BLaER1 (cell line): ENCODE data around the gene STPG4.

Experiments
- H3K27ac ChIP-seq: shearing (Covaris generic); formaldehyde crosslinking; 2 replicates; pipeline ENCODE4 v1.8.1; 2022
- H3K27me3 ChIP-seq: shearing (Covaris generic); formaldehyde crosslinking; 2 replicates; pipeline ENCODE4 v1.8.1; 2022
- H3K36me3 ChIP-seq: shearing (Covaris generic); formaldehyde crosslinking; 2 replicates; pipeline ENCODE4 v1.8.1; 2022
- H3K4me1 ChIP-seq: shearing (Covaris generic); formaldehyde crosslinking; 2 replicates; pipeline ENCODE4 v1.8.1; 2022
- H3K4me2 ChIP-seq: shearing (Covaris generic); formaldehyde crosslinking; 2 replicates; pipeline ENCODE4 v1.8.1; 2022
- H3K4me3 ChIP-seq: shearing (Covaris generic); formaldehyde crosslinking; 2 replicates; pipeline ENCODE4 v1.8.1; 2022
- H3K9ac ChIP-seq: shearing (Covaris generic); formaldehyde crosslinking; 2 replicates; pipeline ENCODE4 v1.8.1; 2022
- H3K9me3 ChIP-seq: shearing (Covaris generic); formaldehyde crosslinking; 2 replicates; pipeline ENCODE4 v1.8.1; 2022
- H4K20me1 ChIP-seq: shearing (Covaris generic); formaldehyde crosslinking; 2 replicates; pipeline ENCODE4 v1.8.1; 2022
- Cebpa-rat ChIP-seq: shearing (Covaris generic); IDR thresholded peaks from 2 replicates; pipeline ENCODE4 v1.8.1; 2022

The STPG4 gene

DNA sequence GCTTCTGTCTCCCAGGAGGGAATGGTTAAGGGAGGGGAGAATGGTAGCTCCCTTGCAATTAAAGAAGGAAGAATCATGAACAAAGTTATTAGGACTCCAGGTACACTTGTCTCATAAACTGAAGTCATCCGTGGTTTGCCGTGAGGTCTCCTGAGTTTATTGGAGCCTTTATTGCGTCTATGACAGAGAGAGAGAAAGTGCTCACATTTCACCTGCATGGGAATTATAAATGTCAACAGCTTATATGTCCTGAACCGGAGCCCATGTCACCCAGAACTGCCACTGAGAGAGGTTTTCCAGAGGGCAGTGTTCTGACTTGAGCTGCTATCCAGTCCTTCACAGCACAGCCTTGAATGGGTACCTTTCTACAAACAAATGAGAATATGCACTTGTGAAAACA lies 104.3 kb downstream of the STPG4 start:
- Histone ChIP-seq H3K9me3 (no peaks in the 10 kb centered on the region), H3K36me3 (peaks cover 100% of the 10 kb centered on the region), H3K27me3 (no peaks in the 10 kb centered on the region), H3K9ac (no peak overlapping the region), H4K20me1 (peaks cover 100% of the 10 kb centered on the region), H3K4me2 (no peak overlapping the region), H3K27ac (no peak overlapping the region), H3K4me1 (peaks cover 84% of the 10 kb centered on the region), H3K4me3 (no peak overlapping the region)
- TF ChIP-seq Cebpa-rat: no peak

DNA sequence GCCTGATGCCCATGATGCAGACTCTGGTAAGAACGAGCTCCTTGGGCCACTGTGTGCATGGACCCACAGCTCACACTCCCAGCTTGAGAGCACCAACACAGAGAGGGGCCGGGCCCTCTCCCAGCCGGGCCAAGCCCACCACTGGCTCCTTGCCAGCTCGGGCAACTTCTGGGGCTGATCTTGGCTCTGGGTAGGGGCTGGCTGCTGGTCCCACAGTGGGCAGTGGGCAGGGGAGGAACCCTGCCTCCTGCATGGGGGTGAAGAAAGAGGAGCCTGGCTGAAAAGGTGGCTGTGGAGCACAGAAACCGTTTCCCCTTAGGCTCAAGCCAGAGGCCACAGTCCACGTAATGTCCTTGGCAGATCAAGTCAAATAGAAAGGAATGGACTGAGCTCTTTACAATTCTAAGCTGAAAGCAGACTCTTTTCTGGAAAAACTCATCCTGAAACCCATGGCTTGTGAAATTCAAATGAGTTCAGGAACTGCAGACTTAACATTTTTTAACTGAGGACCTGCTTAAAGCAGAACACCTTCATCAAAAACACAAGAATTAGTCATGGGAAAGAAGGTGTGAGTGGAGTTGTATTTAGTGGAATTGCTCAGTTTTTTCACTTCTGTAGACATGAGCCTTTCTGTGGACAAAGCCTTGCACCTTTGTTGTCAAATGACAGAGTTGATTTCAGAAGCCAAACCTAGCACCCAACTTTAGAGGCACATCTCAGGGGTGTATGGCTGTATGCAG lies 104.9 kb downstream of the STPG4 start:
- Histone ChIP-seq H3K4me1 (peaks cover 84% of the 10 kb centered on the region), H3K9me3 (no peaks in the 10 kb centered on the region), H3K4me3 (no peak overlapping the region), H3K36me3 (peaks cover 100% of the 10 kb centered on the region), H3K4me2 (no peak overlapping the region), H3K27ac (no peak overlapping the region), H3K9ac (no peak overlapping the region), H3K27me3 (no peaks in the 10 kb centered on the region), H4K20me1 (peaks cover 100% of the 10 kb centered on the region)
- no peak for TF ChIP-seq Cebpa-rat

DNA sequence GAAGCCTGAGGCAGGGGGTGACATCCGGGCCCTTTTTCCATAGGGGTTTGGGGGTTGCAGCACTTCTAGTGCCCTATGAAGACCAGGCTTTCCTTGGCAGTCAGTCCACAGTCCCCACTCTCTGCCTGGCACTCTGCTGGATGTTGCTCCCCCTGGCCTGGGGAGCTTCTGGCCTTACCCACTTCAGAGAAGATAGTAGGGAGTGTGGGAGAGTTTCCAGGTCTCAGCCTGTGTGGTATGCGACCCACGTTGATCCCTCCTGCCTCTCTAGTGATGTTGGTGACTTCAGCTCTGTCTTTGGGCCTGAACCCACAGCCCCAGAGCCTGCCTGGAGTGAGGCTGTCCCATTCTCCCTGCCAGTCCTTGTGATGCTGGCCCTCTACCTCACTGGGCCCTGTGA lies 105.6 kb downstream of the STPG4 start:
- no peak overlapping the region for H3K27ac ChIP-seq
- H3K9ac ChIP-seq: no peak overlapping the region

DNA sequence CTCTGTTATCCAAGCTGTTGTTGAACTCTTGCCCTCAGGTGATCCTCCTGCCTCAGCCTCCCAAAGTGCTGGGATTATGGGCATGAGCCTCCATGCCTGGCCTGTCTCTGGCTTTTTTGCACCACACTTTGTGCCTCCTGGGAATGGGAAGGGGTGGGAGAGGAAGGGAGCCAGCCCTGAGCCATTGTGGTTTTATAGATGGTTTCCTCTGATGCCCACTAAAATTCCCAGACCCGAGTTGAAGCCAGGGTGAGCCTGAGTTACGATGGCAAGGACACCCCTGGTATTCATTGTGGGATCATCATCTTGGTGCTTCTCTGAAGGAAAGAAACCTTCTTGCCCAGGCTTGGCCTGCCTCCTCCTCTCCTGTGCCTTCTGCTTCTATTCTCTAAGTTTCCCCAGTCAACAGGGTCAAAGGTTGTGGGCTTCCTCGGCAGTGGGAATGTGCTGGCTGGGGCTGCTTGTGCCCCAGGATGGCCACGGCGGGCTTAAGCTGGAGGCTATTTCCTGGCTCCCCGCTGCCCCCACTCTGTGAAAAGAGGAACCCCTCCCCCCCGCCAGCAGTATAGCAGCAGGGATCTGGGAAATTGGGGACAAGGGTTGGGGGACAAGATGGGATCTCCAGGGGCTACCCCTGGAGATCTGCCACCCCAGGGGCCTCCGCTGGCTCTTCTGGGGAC lies 106.2 kb downstream of the STPG4 start:
- H3K27ac ChIP-seq: no peak overlapping the region; the same call in 1 of the 2 replicates
- H3K4me1 ChIP-seq: peaks cover 84% of the 10 kb centered on the region
- peak overlapping the region; percentile 15; the same call in 1 of the 2 replicates for H3K4me2 ChIP-seq
- H4K20me1 ChIP-seq: peaks cover 100% of the 10 kb centered on the region
- peaks cover 100% of the 10 kb centered on the region for H3K36me3 ChIP-seq
- H3K27me3 ChIP-seq: no peaks in the 10 kb centered on the region
- no peak for TF ChIP-seq Cebpa-rat
- H3K4me3 ChIP-seq: no peak overlapping the region
- no peaks in the 10 kb centered on the region for H3K9me3 ChIP-seq
- no peak overlapping the region for H3K9ac ChIP-seq

More for the DNA sequence above, 105.6 kb downstream of the STPG4 start:
- TF ChIP-seq Cebpa-rat: no peak
- Histone ChIP-seq H4K20me1 (peaks cover 100% of the 10 kb centered on the region), H3K27me3 (no peaks in the 10 kb centered on the region), H3K4me2 (no peak overlapping the region), H3K4me1 (peaks cover 84% of the 10 kb centered on the region), H3K9me3 (no peaks in the 10 kb centered on the region), H3K36me3 (peaks cover 100% of the 10 kb centered on the region), H3K4me3 (no peak overlapping the region)

DNA sequence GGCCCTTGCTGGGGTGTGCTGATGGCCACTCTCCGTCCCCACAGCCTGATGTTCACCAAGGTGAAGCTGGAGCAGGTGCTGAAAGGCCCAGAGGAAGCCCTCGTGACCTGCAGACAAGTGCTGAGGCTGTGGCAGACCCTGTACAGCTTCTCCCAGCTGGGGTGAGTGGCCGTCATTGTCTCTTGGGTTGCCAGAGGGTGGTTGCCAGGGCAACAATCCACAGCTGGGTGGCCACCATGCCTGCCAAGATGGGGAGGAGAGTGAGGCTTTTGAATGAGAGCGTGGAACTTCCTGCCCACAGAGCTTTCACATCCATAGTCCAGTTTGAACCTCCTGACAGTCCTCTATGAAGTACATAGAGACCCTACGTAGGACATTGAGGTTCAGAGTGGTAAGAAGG lies 108.8 kb downstream of the STPG4 start:
- no peak for TF ChIP-seq Cebpa-rat
- H3K4me1 ChIP-seq: peaks cover 84% of the 10 kb centered on the region
- H3K9ac ChIP-seq: no peak overlapping the region
- no peaks in the 10 kb centered on the region for H3K27me3 ChIP-seq
- peaks cover 100% of the 10 kb centered on the region for H4K20me1 ChIP-seq
- peak overlapping the region; percentile 89 for H3K4me2 ChIP-seq
- H3K4me3 ChIP-seq: no peak overlapping the region
- peaks cover 82% of the 10 kb centered on the region for H3K36me3 ChIP-seq
- peak overlapping the region; percentile 64; the same call in 1 of the 2 replicates for H3K27ac ChIP-seq
- H3K9me3 ChIP-seq: no peaks in the 10 kb centered on the region

DNA sequence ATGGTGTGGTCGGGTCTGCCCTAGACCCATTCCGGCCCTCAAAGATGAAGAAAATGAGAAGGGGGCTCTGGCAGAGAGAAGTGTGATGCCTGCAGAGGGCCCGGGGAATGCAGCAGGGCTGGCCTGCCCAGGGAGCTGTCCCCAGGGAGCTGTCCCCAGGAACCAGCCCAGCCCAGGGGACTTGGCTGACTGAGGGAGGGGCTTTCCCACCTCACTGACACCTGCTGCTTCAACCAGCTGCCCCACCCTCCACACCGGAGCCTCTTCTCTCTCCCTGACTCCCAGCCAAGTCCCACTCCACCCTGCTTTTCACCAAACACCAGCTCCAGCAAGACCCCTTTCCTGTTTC lies 111.2 kb downstream of the STPG4 start:
- H3K27me3 ChIP-seq: no peaks in the 10 kb centered on the region
- H3K4me3 ChIP-seq: no peak overlapping the region
- TF ChIP-seq Cebpa-rat: no peak
- peak overlapping the region; percentile 58; the same call in 1 of the 2 replicates for H3K9ac ChIP-seq
- H3K9me3 ChIP-seq: no peaks in the 10 kb centered on the region
- H3K27ac ChIP-seq: peak overlapping the region; percentile 64
- peaks cover 82% of the 10 kb centered on the region for H3K36me3 ChIP-seq
- peaks cover 100% of the 10 kb centered on the region for H3K4me1 ChIP-seq
- peaks cover 100% of the 10 kb centered on the region for H4K20me1 ChIP-seq
- peak overlapping the region; percentile 89 for H3K4me2 ChIP-seq

DNA sequence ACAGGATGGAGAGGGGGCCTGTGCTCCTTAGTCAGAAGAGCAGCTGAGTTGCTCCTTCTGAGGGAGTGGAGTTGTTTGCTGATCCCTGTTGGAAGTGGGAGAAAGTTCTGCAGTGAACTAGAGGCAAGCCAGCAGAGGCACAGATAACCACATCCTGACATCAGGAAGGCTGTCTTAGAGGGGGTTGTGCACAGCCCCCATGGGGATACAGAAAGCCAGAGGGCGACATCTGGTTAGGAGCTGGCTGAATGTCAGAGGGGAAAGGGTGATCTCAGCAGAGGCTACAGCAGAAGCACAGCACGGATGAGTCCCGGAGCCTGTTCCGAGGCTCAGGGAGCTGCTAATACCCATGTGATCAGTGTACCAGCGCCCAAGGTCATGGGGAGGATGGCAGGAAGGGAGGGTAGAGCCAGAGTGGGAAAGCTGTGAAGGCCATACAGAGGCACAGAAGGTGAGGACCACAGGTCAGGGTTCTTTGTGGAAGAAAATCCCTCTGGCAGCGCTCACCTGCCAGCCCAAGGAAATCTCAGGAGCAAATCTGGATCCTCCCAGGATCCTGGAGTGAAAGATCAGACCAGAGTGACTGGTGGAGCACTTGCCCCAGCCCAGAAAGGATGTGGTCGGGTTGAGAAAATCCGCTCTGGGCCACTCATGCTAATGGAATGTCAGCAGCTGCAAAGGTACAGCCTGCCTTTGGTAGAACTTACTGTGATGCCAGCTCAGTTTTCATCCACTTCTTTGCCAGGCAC lies 111.8 kb downstream of the STPG4 start:
- Histone ChIP-seq H3K4me2 (peak overlapping the region; percentile 89), H4K20me1 (peaks cover 99% of the 10 kb centered on the region), H3K36me3 (peaks cover 81% of the 10 kb centered on the region)

DNA sequence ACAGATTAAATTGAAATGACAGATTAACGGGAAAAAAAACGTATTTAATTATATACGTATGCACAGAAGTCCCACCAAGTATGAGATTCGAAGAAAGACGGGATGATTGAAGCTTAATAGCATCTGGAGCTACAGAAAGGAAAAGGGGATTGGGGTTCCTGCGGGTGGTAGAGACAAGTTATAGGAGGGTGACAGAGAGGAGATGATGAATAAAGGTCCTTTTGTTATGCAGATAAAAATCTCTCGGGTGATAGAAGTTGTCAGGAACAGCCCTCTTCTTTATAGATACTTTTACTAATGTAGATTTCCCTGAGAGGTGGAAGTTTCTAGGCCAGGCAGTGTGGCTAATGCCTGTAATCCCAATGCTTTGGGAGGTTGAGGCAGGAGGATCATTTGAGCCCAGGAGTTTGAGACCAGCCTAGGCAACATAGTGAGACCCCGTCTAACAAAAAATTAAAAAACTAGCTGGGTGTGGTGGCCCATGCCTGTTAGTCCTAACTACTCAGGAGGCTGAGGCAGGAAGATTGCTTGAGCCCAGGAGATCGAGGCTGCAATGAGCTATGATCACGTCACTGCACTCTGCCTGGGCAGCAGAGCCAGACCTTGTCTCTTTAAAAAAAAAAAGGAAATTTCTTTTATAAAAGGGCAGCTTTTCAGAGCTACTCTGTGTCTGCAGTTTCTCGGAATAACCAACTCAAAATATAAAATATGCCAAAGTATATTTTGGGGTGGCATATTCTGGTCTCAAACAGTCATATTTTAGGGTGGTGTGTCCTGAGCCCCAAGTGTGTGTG lies 113.0 kb downstream of the STPG4 start:
- no peaks in the 10 kb centered on the region for H3K9me3 ChIP-seq
- peak overlapping the region; percentile 58; the same call in 1 of the 2 replicates for H3K9ac ChIP-seq
- peak overlapping the region; percentile 89 for H3K4me2 ChIP-seq
- no peak for TF ChIP-seq Cebpa-rat
- peak overlapping the region; percentile 33; the same call in 1 of the 2 replicates for H3K4me3 ChIP-seq
- peaks cover 99% of the 10 kb centered on the region for H3K4me1 ChIP-seq
- no peaks in the 10 kb centered on the region for H3K27me3 ChIP-seq
- H4K20me1 ChIP-seq: peaks cover 99% of the 10 kb centered on the region
- peaks cover 81% of the 10 kb centered on the region for H3K36me3 ChIP-seq
- H3K27ac ChIP-seq: peak overlapping the region; percentile 64

More for the DNA sequence above, 111.8 kb downstream of the STPG4 start:
- Histone ChIP-seq H3K27ac (peak overlapping the region; percentile 64), H3K4me3 (peak overlapping the region; percentile 33; the same call in 1 of the 2 replicates), H3K9me3 (no peaks in the 10 kb centered on the region), H3K4me1 (peaks cover 99% of the 10 kb centered on the region), H3K9ac (peak overlapping the region; percentile 58), H3K27me3 (no peaks in the 10 kb centered on the region)
- TF ChIP-seq Cebpa-rat: no peak

DNA sequence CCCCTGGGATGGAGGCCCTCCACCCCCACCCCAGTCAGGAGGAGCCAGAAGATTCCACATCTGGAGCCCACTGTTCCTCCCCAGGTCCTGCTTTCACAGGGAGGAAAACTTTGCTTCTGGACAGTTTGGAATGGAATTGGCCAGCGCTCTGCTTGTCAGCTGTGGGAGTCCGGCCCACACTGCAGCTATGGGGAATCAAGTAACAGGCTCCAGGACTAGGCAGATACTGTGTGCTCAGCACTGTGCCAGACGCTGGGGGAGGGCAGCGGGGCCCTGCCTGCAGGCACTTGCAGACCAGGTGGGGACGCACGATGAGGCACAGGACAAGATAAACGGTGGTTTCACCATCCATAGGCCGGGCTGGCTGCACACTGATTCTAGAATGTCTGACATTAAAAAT lies 114.0 kb downstream of the STPG4 start:
- H3K4me1 ChIP-seq: peaks cover 99% of the 10 kb centered on the region
- no peaks in the 10 kb centered on the region for H3K9me3 ChIP-seq
- H3K4me2 ChIP-seq: peak overlapping the region; percentile 89
- H3K36me3 ChIP-seq: peaks cover 81% of the 10 kb centered on the region
- H3K4me3 ChIP-seq: no peak overlapping the region
- no peaks in the 10 kb centered on the region for H3K27me3 ChIP-seq
- H3K9ac ChIP-seq: 0 out of 2 replicates have a peak overlapping the region, but pooled peaks have one; percentile 20
- peaks cover 99% of the 10 kb centered on the region for H4K20me1 ChIP-seq
- no peak for TF ChIP-seq Cebpa-rat
- no peak overlapping the region for H3K27ac ChIP-seq
